Measurements from ENCODE around the gene CTNNBL1.
A peak's percentile ranks its signal among the peaks of the same experiment; 100 is the strongest.

Gene CTNNBL1

GRCh38 chr20:37693635-37694626, at the start of gene CTNNBL1:
Gene CTNNBL1, plus strand, starts transcription at chr20:37694030. Its CDS starts 93 bp downstream, at chr20:37694123.
- in situ Hi-C loops (cut with HindIII; ENCODE audit: low sequenced_read_pairs) = no loop called here
- no peak for TF ChIP-seq CTCF (IDR thresholded peaks at IDR 0.05; ENCODE audit: low read depth, low read length, missing control alignments)
- peak; percentile 90 for DNase-seq (ENCODE audit: low read depth)
- peak within 1 kb of the TSS; percentile 96 for H3K4me3 ChIP-seq (ENCODE audit: low read depth, low read length)

- no peak overlapping the region for H3K4me3 ChIP-seq (ENCODE audit: low read depth, low read length)
- no peak for TF ChIP-seq CTCF (IDR thresholded peaks at IDR 0.05; ENCODE audit: low read depth, low read length, missing control alignments)
- in situ Hi-C loops (cut with HindIII; ENCODE audit: low sequenced_read_pairs) = no loop called here
- DNase-seq (ENCODE audit: low read depth) = no peak
Observed at GRCh38 chr20:37644605-37645004, 49.2 kb upstream of the CTNNBL1 start.

DNA sequence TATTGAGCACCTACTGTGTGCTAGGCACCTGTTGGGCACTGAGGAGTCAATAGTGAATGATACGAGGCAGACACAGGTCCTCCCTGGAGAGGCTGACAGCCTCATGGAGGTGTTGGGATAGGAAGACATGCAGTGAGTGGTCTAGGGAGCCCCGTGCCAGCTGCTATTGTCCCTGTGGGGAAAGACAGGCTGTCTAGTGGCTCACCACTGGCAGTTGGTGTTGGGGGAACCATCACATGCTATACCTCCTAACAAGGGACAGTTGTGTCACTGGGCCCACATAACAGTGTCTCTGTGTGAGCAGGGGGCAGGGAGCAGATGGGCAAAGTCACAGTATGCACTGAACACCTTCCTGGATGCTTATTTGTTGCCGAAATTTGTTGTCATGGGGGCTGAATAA, 45.9 kb upstream of the CTNNBL1 start:
- H3K4me3 ChIP-seq (ENCODE audit: low read depth, low read length) = no peak overlapping the region
- no peak for TF ChIP-seq CTCF (IDR thresholded peaks at IDR 0.05; ENCODE audit: low read depth, low read length, missing control alignments)
- in situ Hi-C loops (cut with HindIII; ENCODE audit: low sequenced_read_pairs) = no loop called here
- no peak for DNase-seq (ENCODE audit: low read depth)

- no peak for TF ChIP-seq CTCF (IDR thresholded peaks at IDR 0.05; ENCODE audit: low read depth, low read length, missing control alignments)
- in situ Hi-C loops (cut with HindIII; ENCODE audit: low sequenced_read_pairs) = no loop called here
- DNase-seq (ENCODE audit: low read depth) = no peak
Observed at GRCh38 chr20:37649017-37649416, 44.8 kb upstream of the CTNNBL1 start.

DNA sequence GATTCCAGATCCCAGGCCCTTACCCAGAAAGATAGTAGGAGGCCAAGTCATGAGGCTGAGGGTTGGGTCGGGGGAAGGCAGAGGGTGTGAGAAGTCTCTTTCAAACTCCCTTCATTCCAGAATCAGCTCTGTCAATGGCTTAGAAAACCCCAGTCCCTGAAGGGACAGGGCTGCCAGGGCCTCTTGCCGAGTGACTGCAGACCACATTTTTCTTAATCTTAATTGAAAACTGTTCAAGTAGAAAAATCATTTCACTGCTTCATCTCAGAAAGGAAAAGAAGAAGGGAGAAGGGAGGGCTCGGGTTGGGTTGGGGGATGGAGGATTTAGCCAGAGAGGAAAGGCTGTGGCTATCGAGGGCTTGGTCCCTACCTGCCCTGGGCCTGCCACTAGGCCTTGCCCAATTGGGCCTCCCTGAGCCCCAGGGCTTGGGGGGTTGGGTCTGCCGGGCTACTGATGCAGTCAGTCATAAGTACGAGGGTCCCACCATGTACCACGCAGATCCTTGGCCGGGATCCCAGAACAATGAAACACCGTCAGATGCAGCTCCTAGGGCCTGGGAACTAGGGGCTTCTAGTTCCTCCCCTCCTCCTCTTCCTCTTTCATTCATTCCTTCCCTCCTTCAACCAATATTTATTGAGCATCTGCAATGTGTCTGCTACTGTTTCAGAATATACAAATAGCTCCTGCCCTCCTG, 44.0 kb upstream of the CTNNBL1 start:
- in situ Hi-C loops (cut with HindIII; ENCODE audit: low sequenced_read_pairs) = no loop called here

More at GRCh38 chr20:37649017-37649416, 44.8 kb upstream of the CTNNBL1 start:
- no peak overlapping the region for H3K4me3 ChIP-seq (ENCODE audit: low read depth, low read length)

More for the DNA sequence above, 44.0 kb upstream of the CTNNBL1 start:
- DNase-seq (ENCODE audit: low read depth) = no peak
- no peak for TF ChIP-seq CTCF (IDR thresholded peaks at IDR 0.05; ENCODE audit: low read depth, low read length, missing control alignments)
- no peak overlapping the region for H3K4me3 ChIP-seq (ENCODE audit: low read depth, low read length)
